ENCODE measurements around the gene GGT1. TPM values are rescaled to one million over a fixed set of nuclear protein-coding genes. Genes with fewer than 3 reads are reported as not detected.
"Not testable (repeated sequence)": the region's sequence is repeated elsewhere in the genome, so short reads cannot be mapped to it uniquely, and the experiment has no call there.

The GGT1 gene
- total RNA-seq (10 to 100 TPM in 1 of 9 donors, 1 to 10 TPM in 8; 1.2 to 59.8 (median 3.9) TPM), polyA plus RNA-seq (10 to 100 TPM in 1 of 3 donors, 1 to 10 TPM in 1, under 1 TPM in 1; 0.97 to 13.3 (median 9.8) TPM)
- long read RNA-seq, donor 1, result 0 reads
- long read RNA-seq, donor 2, result 0 reads
- long read RNA-seq, donor 3, result 0 reads
- long read RNA-seq, donor 4, partial matches to known transcripts, result 1 of 1 reads
- long read RNA-seq, donor 4, other reads (novel, unspliced or antisense), result 0 of 1 reads
- long read RNA-seq, donor 5, partial matches to known transcripts, result 2 of 9 reads
- long read RNA-seq, donor 5, other reads (novel, unspliced or antisense), result 7 of 9 reads
- long read RNA-seq, donor 6, result 0 reads
- long read RNA-seq, donor 7, result 0 reads
- long read RNA-seq, donor 8, result 0 reads
- long read RNA-seq, donor 9, result 0 reads
- long read RNA-seq, donor 10, result 0 reads

- intact Hi-C loops (cut with DNase I); H3K27me3 ChIP-seq; DNase-seq; H3K9me3 ChIP-seq (replicated peaks in 1 of 3); H3K4me1 ChIP-seq (replicated peaks in 1 of 2); H3K27ac ChIP-seq; H3K4me3 ChIP-seq; H3K36me3 ChIP-seq (replicated peaks in 1 of 2): not testable (repeated sequence)
- WGBS, 4 donors, result 64 to 77% (median 75%) methylated on average over 8 to 22 of the region's 22 CpGs
These were observed at the start of gene GGT1 for GRCh38 chr22:24602847-24603769. GGT1 (plus strand) TSS chr22:24603193; CDS start chr22:24611082, 7,889 bp downstream.

- DNase-seq, result peak; percentile 38 to 79 (median 64)
- Histone ChIP-seq H3K4me1 (replicated peaks in 1 of 2) (peaks cover 34 to 50% of the 10 kb centered on the region in 2 donors), H3K9me3 (replicated peaks in 1 of 3) (no peaks in the 10 kb centered on the region), H3K4me3 (peak overlapping the region in 2 of 4 donors; percentile 81 to 89), H3K36me3 (replicated peaks in 1 of 2) (peaks cover 0 to 21% of the 10 kb centered on the region in 2 donors), H3K27ac (peak overlapping the region; percentile 86 to 99 (median 95)), H3K27me3 (no peaks in the 10 kb centered on the region)
- intact Hi-C loops (cut with DNase I), result no loop called here
- peak in 1 of 2 donors; percentile 56 for TF ChIP-seq POLR2A (IDR thresholded peaks at IDR 0.05)
- TF ChIP-seq CTCF (IDR thresholded peaks at IDR 0.05), result no peak
- 13 to 25% (median 19%) methylated on average over 5 to 12 of the region's 12 CpGs for WGBS, 4 donors
These were observed 49.2 kb upstream of the GGT1 start for GRCh38 chr22:24553597-24554312.

GRCh38 chr22:24554313-24555164, 48.5 kb upstream of the GGT1 start, which contains the start of gene GUCD1:
GUCD1 (minus strand) TSS chr22:24555138; CDS start chr22:24554991, 147 bp downstream.
- peak within 1 kb of the TSS; percentile 68 to 89 (median 82) for H3K4me3 ChIP-seq
- peak; percentile 40 to 75 (median 56) for DNase-seq
- peaks cover 0 to 25% of the 10 kb centered on the region in 2 donors for H3K36me3 ChIP-seq (replicated peaks in 1 of 2)
- no peaks in the 10 kb centered on the region for H3K9me3 ChIP-seq (replicated peaks in 1 of 3)
- 0 to 1% (median 0%) methylated on average over 15 to 64 of the region's 64 CpGs for WGBS, 4 donors
- H3K27me3 ChIP-seq, result no peaks in the 10 kb centered on the region
- TF ChIP-seq POLR2A (IDR thresholded peaks at IDR 0.05) (peak; percentile 68 to 85), CTCF (IDR thresholded peaks at IDR 0.05) (no peak)
- H3K4me1 ChIP-seq (replicated peaks in 1 of 2), result peaks cover 34 to 51% of the 10 kb centered on the region in 2 donors
- peak within 1 kb of the TSS; percentile 86 to 99 (median 95) for H3K27ac ChIP-seq
- intact Hi-C loops (cut with DNase I), result no loop called here
